IMR-90 (cell line): ENCODE results near the gene VPS26C. TPM values are rescaled to one million over a fixed set of nuclear protein-coding genes. Genes with fewer than 3 reads are reported as not detected.

ENCODE experiments used
- ATAC-seq: fragments of 200-7000 bp; cut with Tn5 transposase; 2 replicates; pipeline ENCODE4 v1.9.1; 2020; ENCODE audit warnings: low read depth, mild to moderate bottlenecking, moderate library complexity
- BruUV-seq: library from RNA; stranded (reverse); fragments of 400-500 nt; replicated peaks from 2 replicates; lab custom pipeline; 2021; lab: Mats Ljungman, UMichigan
- CTCF ChIA-PET: fragments of 300-600 bp; formaldehyde crosslinking; extraction: SDS; loops from one replicate; lab custom pipeline; 2021; ENCODE audit warnings: antibody characterized with exemption; lab: Yijun Ruan, JAX
- POLR2A ChIA-PET: fragments of 300-600 bp; sonication (Branson Sonifier 250); formaldehyde crosslinking; loops from one replicate; lab custom pipeline; 2022; ENCODE audit warnings: antibody characterized with exemption; ENCODE audit not compliant: unreplicated experiment; lab: Charles Lee
- DNase-seq: peaks from one replicate; pipeline ENCODE4 v3.0.0; 2013
- H2AFZ ChIP-seq: replicated peaks from 2 replicates; pipeline ENCODE3; 2013; ENCODE audit warnings: low read length, mild to moderate bottlenecking; ENCODE audit not compliant: poor library complexity
- H2AK5ac ChIP-seq: 2 replicates; pipeline ENCODE4 v1.6.1; 2013; ENCODE audit warnings: low read depth, low read length, inconsistent platforms
- H2AK9ac ChIP-seq: replicated peaks from 2 replicates; pipeline ENCODE3; 2013; ENCODE audit warnings: mild to moderate bottlenecking, low read depth, low read length, moderate library complexity; ENCODE audit not compliant: poor library complexity
- H2BK120ac ChIP-seq: 2 replicates; pipeline ENCODE4 v1.6.1; 2013; ENCODE audit warnings: low read depth, low read length, inconsistent platforms
- H2BK15ac ChIP-seq: 3 replicates; pipeline ENCODE4 v1.6.1; 2013; ENCODE audit warnings: low read depth, low read length, inconsistent platforms
- H2BK20ac ChIP-seq: 2 replicates; pipeline ENCODE4 v1.6.1; 2013; ENCODE audit warnings: low read depth, mild to moderate bottlenecking, inconsistent platforms, low read length, moderate library complexity
- H2BK5ac ChIP-seq: 2 replicates; pipeline ENCODE4 v1.6.1; 2013; ENCODE audit warnings: mild to moderate bottlenecking, low read depth, low read length, inconsistent platforms; ENCODE audit not compliant: poor library complexity, severe bottlenecking
- H3K14ac ChIP-seq: replicated peaks from 2 replicates; pipeline ENCODE4 v1.6.1; 2013; ENCODE audit warnings: low read depth, low read length, inconsistent platforms
- H3K18ac ChIP-seq: 2 replicates; pipeline ENCODE4 v1.6.1; 2013; ENCODE audit warnings: low read depth, low read length, control low read depth
- H3K23ac ChIP-seq: 2 replicates; pipeline ENCODE4 v1.6.1; 2013; ENCODE audit warnings: low read depth, low read length, inconsistent platforms
- H3K27ac ChIP-seq: 2 replicates; pipeline ENCODE4 v1.5.1; 2013; ENCODE audit warnings: mild to moderate bottlenecking, control low read depth, low read length; ENCODE audit not compliant: insufficient read depth
- H3K27me3 ChIP-seq: 2 replicates; pipeline ENCODE4 v1.6.1; 2013; ENCODE audit warnings: low read length; ENCODE audit not compliant: control insufficient read depth, insufficient read depth
- H3K36me3 ChIP-seq: 2 replicates; pipeline ENCODE4 v1.6.1; 2013; ENCODE audit warnings: low read length, mixed read lengths; ENCODE audit not compliant: control insufficient read depth, insufficient read depth
- H3K4ac ChIP-seq: 2 replicates; pipeline ENCODE4 v1.6.1; 2013; ENCODE audit warnings: low read depth, low read length, inconsistent platforms
- H3K4me1 ChIP-seq: 2 replicates; pipeline ENCODE4 v1.6.1; 2013; ENCODE audit warnings: low read length, mixed read lengths; ENCODE audit not compliant: control insufficient read depth, insufficient read depth
- H3K4me2 ChIP-seq: 2 replicates; pipeline ENCODE4 v1.6.1; 2013; ENCODE audit warnings: low read depth, mild to moderate bottlenecking, control low read depth, low read length, moderate library complexity
- H3K4me3 ChIP-seq: 2 replicates; pipeline ENCODE4 v1.5.1; 2013; ENCODE audit warnings: low read depth, mild to moderate bottlenecking, control low read depth, low read length, moderate library complexity; ENCODE audit not compliant: insufficient read depth
- H3K56ac ChIP-seq: 2 replicates; pipeline ENCODE4 v1.6.1; 2013; ENCODE audit warnings: low read length, inconsistent platforms; ENCODE audit not compliant: insufficient read depth; ENCODE audit errors: extremely low read depth
- H3K79me1 ChIP-seq, 2 experiments: 2 replicates each; pipeline ENCODE4 v1.6.1; 2013; ENCODE audit warnings: low read length in 2 of 2, inconsistent platforms in 1 of 2, low read depth in 1 of 2
- H3K9ac ChIP-seq: 2 replicates; pipeline ENCODE4 v1.6.1; 2013; ENCODE audit warnings: low read depth, low read length, control low read depth
- H3K9me1 ChIP-seq: 2 replicates; pipeline ENCODE4 v1.6.1; 2013; ENCODE audit warnings: low read length, inconsistent platforms; ENCODE audit not compliant: insufficient read depth
- H3K9me3 ChIP-seq: 2 replicates; pipeline ENCODE4 v1.6.1; 2013; ENCODE audit warnings: low read length; ENCODE audit not compliant: control insufficient read depth, insufficient read depth
- H4K20me1 ChIP-seq: 2 replicates; pipeline ENCODE4 v1.6.1; 2013; ENCODE audit warnings: low read length, inconsistent platforms; ENCODE audit not compliant: insufficient read depth
- H4K5ac ChIP-seq: 2 replicates; pipeline ENCODE4 v1.6.1; 2013; ENCODE audit warnings: mild to moderate bottlenecking, low read depth, low read length, control low read depth
- H4K8ac ChIP-seq, 2 experiments: 2 replicates each; pipeline ENCODE4 v1.6.1; 2013; ENCODE audit warnings: low read depth in 2 of 2, low read length in 2 of 2, control low read depth in 1 of 2, inconsistent platforms in 1 of 2
- H4K91ac ChIP-seq: 2 replicates; pipeline ENCODE4 v1.6.1; 2013; ENCODE audit warnings: low read depth, low read length, inconsistent platforms; ENCODE audit not compliant: insufficient read depth
- BHLHE40 ChIP-seq: fragments of 150-350 bp; IDR thresholded peaks from 2 replicates; pipeline ENCODE4 v1.6.1; 2016; ENCODE audit warnings: mild to moderate bottlenecking, low read depth, low read length
- CEBPB ChIP-seq: IDR thresholded peaks from 2 replicates; pipeline ENCODE4 v1.6.1; 2012; ENCODE audit warnings: low read depth, low read length, improper control_type of control experiment
- CHD1 ChIP-seq: IDR thresholded peaks from 2 replicates; pipeline ENCODE4 v1.6.1; 2012; ENCODE audit warnings: low read depth, low read length, improper control_type of control experiment
- CTCF ChIP-seq: conservative IDR thresholded peaks from 2 replicates; pipeline ENCODE4 v1.5.1; 2012; ENCODE audit warnings: mild to moderate bottlenecking, low read depth, low read length, improper control_type of control experiment
- ELK1 ChIP-seq: fragments of 150-350 bp; IDR thresholded peaks from 2 replicates; pipeline ENCODE4 v1.6.1; 2016; ENCODE audit warnings: low read depth, mild to moderate bottlenecking, low read length, moderate library complexity, borderline replicate concordance
- FOS ChIP-seq: fragments of 150-350 bp; IDR thresholded peaks from 2 replicates; pipeline ENCODE4 v1.6.1; 2016; ENCODE audit warnings: low read depth, low read length
- MAFK ChIP-seq: IDR thresholded peaks from 2 replicates; pipeline ENCODE4 v1.6.1; 2012; ENCODE audit warnings: low read depth, low read length, improper control_type of control experiment
- MAZ ChIP-seq: IDR thresholded peaks from 2 replicates; pipeline ENCODE4 v1.6.1; 2012; ENCODE audit warnings: low read depth, mild to moderate bottlenecking, low read length, improper control_type of control experiment, moderate library complexity, borderline replicate concordance
- MXI1 ChIP-seq: IDR thresholded peaks from 2 replicates; pipeline ENCODE4 v1.6.1; 2012; ENCODE audit warnings: low read depth, mild to moderate bottlenecking, low read length, moderate library complexity, borderline replicate concordance
- NFE2L2 ChIP-seq: fragments of 150-350 bp; IDR thresholded peaks from 2 replicates; pipeline ENCODE4 v1.6.1; 2016; ENCODE audit warnings: low read depth, mild to moderate bottlenecking, low read length
- POLR2A ChIP-seq: IDR thresholded peaks from 2 replicates; pipeline ENCODE4 v1.6.1; 2012; ENCODE audit warnings: mild to moderate bottlenecking, low read depth, low read length
- RAD21 ChIP-seq: IDR thresholded peaks from 2 replicates; pipeline ENCODE4 v1.6.1; 2012; ENCODE audit warnings: low read length, improper control_type of control experiment
- RCOR1 ChIP-seq: IDR thresholded peaks from 2 replicates; pipeline ENCODE4 v1.6.1; 2012; ENCODE audit warnings: mild to moderate bottlenecking, low read length, improper control_type of control experiment; ENCODE audit not compliant: insufficient replicate concordance
- RFX5 ChIP-seq: IDR thresholded peaks from 2 replicates; pipeline ENCODE4 v1.8.0; 2012; ENCODE audit warnings: low read depth, mild to moderate bottlenecking, low read length, moderate library complexity
- USF2 ChIP-seq: fragments of 150-350 bp; IDR thresholded peaks from 2 replicates; pipeline ENCODE4 v1.6.1; 2017; ENCODE audit warnings: mild to moderate bottlenecking, antibody characterized with exemption, low read length, low read depth
- WGBS, 2 experiments: methylation state at CpG; one replicate each; pipeline versions ENCODE4 v1.1.5 to v1.1.7; 2013; ENCODE audit warnings: missing lambda C conversion rate in 2 of 2; ENCODE audit not compliant: insufficient read length in 1 of 2; ENCODE audit errors: extremely low coverage in 2 of 2; 5-methylcytosine and 5-hydroxymethylcytosine counted together
- dilution Hi-C: fragments of 300-500 bp; cut with HindIII; formaldehyde crosslinking; loops from one replicate; pipeline ENCODE4 v1.14.3; 2018; ENCODE audit warnings: low sequenced_read_pairs; ENCODE audit not compliant: unreplicated experiment
- in situ Hi-C: fragments of 300-500 bp; cut with MboI; formaldehyde crosslinking; loops from 3 replicates; pipeline ENCODE4 v1.14.3; 2019; ENCODE audit warnings: low sequenced_read_pairs, inconsistent platforms, mixed read lengths
- intact Hi-C: fragments of 100-400 bp; cut with micrococcal nuclease; formaldehyde crosslinking; loops from 2 replicates; pipeline ENCODE4 v1.10.0; 2022
- polyA plus RNA-seq, 3 experiments: library from polyadenylated mRNA; depleted of rRNA; stranded (reverse); fragments of >200 nt; gene quantifications; 2 replicates each; pipeline ENCODE4 v1.2.3, GENCODE V29; 2012; ENCODE audit warnings: low replicate concordance in 1 of 3
- total RNA-seq: library from RNA; depleted of rRNA; stranded (reverse); fragments of >200 nt; gene quantifications from 2 replicates; pipeline ENCODE4 v1.2.3, GENCODE V29; 2012

VPS26C gene
- total and polyA plus RNA-seq, 2 of the 4 experiments (the other 2 are of a cell fraction) = 30.0 to 36.6 TPM

GRCh38 chr21:37228003-37228400, 39.1 kb downstream of the VPS26C start:
- H3K14ac ChIP-seq = no peak overlapping the region
- H3K4me3 ChIP-seq = no peak overlapping the region
- no peak overlapping the region for H3K4ac ChIP-seq
- no peaks in the 10 kb centered on the region for H4K20me1 ChIP-seq
- H3K9me3 ChIP-seq = no peaks in the 10 kb centered on the region
- no peak overlapping the region for H3K56ac ChIP-seq
- no peak overlapping the region for H2BK5ac ChIP-seq
- H3K18ac ChIP-seq = no peak overlapping the region
- TF ChIP-seq MAZ = no peak
- TF ChIP-seq USF2 = no peak
- no peak for TF ChIP-seq RFX5
- TF ChIP-seq CEBPB = no peak
- TF ChIP-seq CHD1 = no peak
- TF ChIP-seq RCOR1 = no peak
- TF ChIP-seq POLR2A = no peak
- TF ChIP-seq CTCF = no peak
- TF ChIP-seq RAD21 = no peak
- TF ChIP-seq MAFK = no peak
- no peak for TF ChIP-seq FOS
- TF ChIP-seq ELK1 = no peak
- TF ChIP-seq MXI1 = no peak
- no peak for TF ChIP-seq NFE2L2
- no peak for TF ChIP-seq BHLHE40
- intact Hi-C loops (no loop called here), dilution Hi-C loops (no loop called here), in situ Hi-C loops (no loop called here)
- ATAC-seq (no peak), DNase-seq (no peak)
- no peak overlapping the region for H2BK120ac ChIP-seq
- no peak overlapping the region for H4K8ac ChIP-seq
- peaks cover 13 to 16% of the 10 kb centered on the region in 2 experiments; a peak in 3 of 4 replicates for H3K79me1 ChIP-seq
- no peak overlapping the region for H3K23ac ChIP-seq
- no peaks in the 10 kb centered on the region for H3K4me1 ChIP-seq
- H2BK20ac ChIP-seq = no peak overlapping the region
- H3K27ac ChIP-seq = no peak overlapping the region
- no peaks in the 10 kb centered on the region for H3K27me3 ChIP-seq
- no peak overlapping the region for H2AFZ ChIP-seq
- no peak overlapping the region for H2BK15ac ChIP-seq
- no peak overlapping the region for H3K4me2 ChIP-seq
- no TSS peak for BruUV-seq
- H3K9ac ChIP-seq = no peak overlapping the region
- peaks cover 80% of the 10 kb centered on the region for H3K36me3 ChIP-seq
- POLR2A ChIA-PET = no interaction called here
- no peak overlapping the region for H2AK5ac ChIP-seq
- H2AK9ac ChIP-seq = no peak overlapping the region
- H4K91ac ChIP-seq = no peak overlapping the region
- H4K5ac ChIP-seq = no peak overlapping the region
- CTCF ChIA-PET = no interaction called here
- WGBS, 2 experiments = no CpG with 5 or more reads among the region's 16 CpGs
- no peaks in the 10 kb centered on the region; the same call in 1 of the 2 replicates for H3K9me1 ChIP-seq
